HepG2 (cell line): ENCODE data around the gene CILP2. TPM values are rescaled to one million over a fixed set of nuclear protein-coding genes. Genes with fewer than 3 reads are reported as not detected.

Experiments
- LBX2 ChIP-seq: sonication (generic); formaldehyde crosslinking; IDR thresholded peaks from 2 replicates; pipeline ENCODE4 v1.5.0; 2020; ENCODE audit warnings: missing genetic modification reagents, mild to moderate bottlenecking, borderline replicate concordance
- MTA3 ChIP-seq: sonication (generic); formaldehyde crosslinking; IDR thresholded peaks from 2 replicates; pipeline ENCODE4 v1.4.0; 2020; ENCODE audit warnings: missing genetic modification reagents
- REXO4 ChIP-seq: sonication (generic); formaldehyde crosslinking; IDR thresholded peaks from 2 replicates; pipeline ENCODE4 v1.8.0; 2022; ENCODE audit warnings: missing genetic modification reagents, mild to moderate bottlenecking, borderline replicate concordance
- SP4 ChIP-seq: sonication (generic); formaldehyde crosslinking; IDR thresholded peaks from 2 replicates; pipeline ENCODE4 v1.8.1; 2023; ENCODE audit warnings: mild to moderate bottlenecking, missing genetic modification reagents
- THAP8 ChIP-seq: sonication (generic); formaldehyde crosslinking; IDR thresholded peaks from 2 replicates; pipeline ENCODE4 v1.5.1; 2020; ENCODE audit warnings: missing genetic modification reagents, mild to moderate bottlenecking, borderline replicate concordance
- UBTF ChIP-seq: sonication (generic); formaldehyde crosslinking; IDR thresholded peaks from 2 replicates; pipeline ENCODE4 v1.4.0; 2020; ENCODE audit warnings: mild to moderate bottlenecking, missing genetic modification reagents
- ZBTB34 ChIP-seq: sonication (generic); formaldehyde crosslinking; IDR thresholded peaks from 2 replicates; pipeline ENCODE4 v1.8.0; 2022; ENCODE audit warnings: mild to moderate bottlenecking, missing genetic modification reagents
- ZNF124 ChIP-seq: sonication (generic); formaldehyde crosslinking; IDR thresholded peaks from 2 replicates; pipeline ENCODE4 v1.4.0; 2020; ENCODE audit warnings: missing genetic modification reagents
- ZNF280B ChIP-seq: sonication (generic); formaldehyde crosslinking; IDR thresholded peaks from 2 replicates; pipeline ENCODE4 v1.5.0; 2020; ENCODE audit warnings: missing genetic modification reagents, mild to moderate bottlenecking, borderline replicate concordance
- ZNF280D ChIP-seq: sonication (generic); formaldehyde crosslinking; IDR thresholded peaks from 2 replicates; pipeline ENCODE4 v1.5.1; 2020; ENCODE audit warnings: mild to moderate bottlenecking, missing genetic modification reagents
- ZNF296 ChIP-seq: sonication (generic); formaldehyde crosslinking; conservative IDR thresholded peaks from 2 replicates; pipeline ENCODE4 v1.5.0; 2020; ENCODE audit warnings: mild to moderate bottlenecking, missing genetic modification reagents
- ZNF703 ChIP-seq: sonication (generic); formaldehyde crosslinking; IDR thresholded peaks from 2 replicates; pipeline ENCODE4 v1.5.1; 2020; ENCODE audit warnings: missing genetic modification reagents, mild to moderate bottlenecking, moderate library complexity, borderline replicate concordance
- ZNF720 ChIP-seq: sonication (generic); formaldehyde crosslinking; IDR thresholded peaks from 2 replicates; pipeline ENCODE4 v1.4.0; 2020; ENCODE audit warnings: missing genetic modification reagents
- polyA plus RNA-seq, 8 experiments: library from polyadenylated mRNA; depleted of rRNA in 3 of 8; stranded (reverse) in 7 of 8; unstranded in 1 of 8; fragments of >200 nt; fragmentation: Illumina TruSeq in 4 of 8; extraction: Trizol in 4 of 8; gene quantifications; 2 replicates each; pipeline versions ENCODE4 v1.2.1 to v1.2.3, GENCODE V29; 2011 to 2016; ENCODE audit warnings: low read depth in 4 of 8, missing spikeins in 1 of 8, mixed read lengths in 1 of 8; ENCODE audit not compliant: insufficient read depth in 1 of 8
- total RNA-seq, 5 experiments: library from RNA; depleted of rRNA; stranded (reverse); fragments of >200 nt; fragmentation: Illumina TruSeq; extraction: Trizol; gene quantifications; 2 replicates each; pipeline ENCODE4 v1.2.3, GENCODE V29; 2016; ENCODE audit warnings: low read depth in 1 of 5

Gene CILP2
- total and polyA plus RNA-seq, 2 of the 13 experiments (the other 11 are each of a cell fraction or from before 2014, with no cell fraction given), result 0.09 to 0.37 TPM

GRCh38 chr19:19579533-19580361, 41.7 kb downstream of the CILP2 start (continued):
- TF ChIP-seq ZNF280D (CRISPR knock-in tag) (no peak), MTA3 (CRISPR knock-in tag) (no peak), REXO4 (no peak), ZNF280B (no peak), ZNF703 (no peak), SP4 (CRISPR knock-in tag) (no peak), LBX2 (CRISPR knock-in tag) (no peak), THAP8 (CRISPR knock-in tag) (no peak), UBTF (no peak), ZBTB34 (CRISPR knock-in tag) (no peak), ZNF296 (CRISPR knock-in tag) (no peak), ZNF720 (CRISPR knock-in tag) (no peak), ZNF124 (CRISPR knock-in tag) (no peak)
